GM06990 (cell line): Measurements from ENCODE around the gene RETREG1.
"Not testable (repeated sequence)": the region's sequence is repeated elsewhere in the genome, so short reads cannot be mapped to it uniquely, and the experiment has no call there.

Source experiments
- DNase-seq: peaks from one replicate; pipeline ENCODE4 v3.0.0-alpha.2; 2011; ENCODE audit not compliant: insufficient read length; ENCODE audit errors: extremely low read depth
- H3K27me3 ChIP-seq: replicated peaks from 2 replicates; pipeline ENCODE4 v1.6.0; 2011; ENCODE audit warnings: low read length; ENCODE audit not compliant: control insufficient read depth, insufficient read depth
- H3K36me3 ChIP-seq: 2 replicates; pipeline ENCODE4 v1.5.1; 2011; ENCODE audit warnings: low read length; ENCODE audit not compliant: control insufficient read depth, insufficient read depth
- H3K4me3 ChIP-seq: replicated peaks from 2 replicates; pipeline ENCODE4 v1.5.1; 2011; ENCODE audit warnings: low read depth, mild to moderate bottlenecking, control low read depth, low read length
- CTCF ChIP-seq: IDR thresholded peaks from 2 replicates; pipeline ENCODE4 v1.5.1; 2011; ENCODE audit warnings: low read length, control low read depth, mild to moderate bottlenecking, inconsistent platforms; ENCODE audit not compliant: insufficient read depth, poor library complexity, severe bottlenecking

The RETREG1 gene

DNA sequence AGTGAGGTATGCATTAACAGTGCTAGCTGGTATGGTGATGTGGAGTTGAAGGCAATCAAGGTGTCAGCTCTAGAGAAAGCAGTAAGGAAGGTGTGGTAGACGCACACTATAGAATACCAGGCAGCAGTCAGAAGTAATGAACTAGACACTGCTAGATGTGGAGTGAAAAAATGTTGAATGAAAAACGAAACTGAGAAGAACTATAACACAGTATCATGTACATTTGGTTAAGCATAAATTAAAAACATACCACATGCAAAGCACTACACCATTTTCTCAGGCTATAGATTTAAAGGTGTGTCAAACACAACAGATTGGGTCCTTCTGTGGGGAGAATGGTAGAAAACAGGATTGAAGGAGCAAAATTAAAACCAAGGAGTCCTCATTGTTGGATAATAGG is 166.6 kb downstream of the RETREG1 start:
- peaks cover 20% of the 10 kb centered on the region for H3K36me3 ChIP-seq

GRCh38 chr5:16446993-16447392 is 169.8 kb downstream of the RETREG1 start:
- no peak for DNase-seq
- no peak for TF ChIP-seq CTCF
- no peak overlapping the region for H3K4me3 ChIP-seq
- H3K27me3 ChIP-seq: no peaks in the 10 kb centered on the region
- peaks cover 16% of the 10 kb centered on the region for H3K36me3 ChIP-seq

More for the DNA sequence above, 166.6 kb downstream of the RETREG1 start:
- no peaks in the 10 kb centered on the region for H3K27me3 ChIP-seq
- no peak overlapping the region for H3K4me3 ChIP-seq
- TF ChIP-seq CTCF: no peak
- DNase-seq: no peak

DNA sequence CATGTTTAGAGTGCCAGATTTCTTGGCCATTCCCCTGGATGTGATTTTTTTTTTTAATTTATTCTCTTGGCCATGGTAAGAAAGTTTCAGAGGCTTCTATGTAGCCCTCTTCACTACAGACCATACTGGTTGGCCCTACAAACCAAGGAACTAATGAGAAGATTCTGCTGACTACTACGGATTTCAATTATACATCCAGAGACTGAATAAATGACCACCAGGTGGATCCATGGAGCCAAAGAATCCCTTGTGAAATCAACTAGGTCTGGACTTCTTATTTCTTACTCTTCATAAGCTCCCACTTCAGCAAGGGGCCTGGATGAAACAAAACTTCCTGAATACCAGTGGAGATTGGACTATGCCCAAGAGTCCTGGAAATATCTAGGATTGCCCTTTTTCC is 178.8 kb downstream of the RETREG1 start:
- Histone ChIP-seq H3K27me3 (no peaks in the 10 kb centered on the region), H3K4me3 (no peak overlapping the region), H3K36me3 (no peaks in the 10 kb centered on the region; the same call in 1 of the 2 replicates)
- TF ChIP-seq CTCF: no peak
- DNase-seq: no peak

DNA sequence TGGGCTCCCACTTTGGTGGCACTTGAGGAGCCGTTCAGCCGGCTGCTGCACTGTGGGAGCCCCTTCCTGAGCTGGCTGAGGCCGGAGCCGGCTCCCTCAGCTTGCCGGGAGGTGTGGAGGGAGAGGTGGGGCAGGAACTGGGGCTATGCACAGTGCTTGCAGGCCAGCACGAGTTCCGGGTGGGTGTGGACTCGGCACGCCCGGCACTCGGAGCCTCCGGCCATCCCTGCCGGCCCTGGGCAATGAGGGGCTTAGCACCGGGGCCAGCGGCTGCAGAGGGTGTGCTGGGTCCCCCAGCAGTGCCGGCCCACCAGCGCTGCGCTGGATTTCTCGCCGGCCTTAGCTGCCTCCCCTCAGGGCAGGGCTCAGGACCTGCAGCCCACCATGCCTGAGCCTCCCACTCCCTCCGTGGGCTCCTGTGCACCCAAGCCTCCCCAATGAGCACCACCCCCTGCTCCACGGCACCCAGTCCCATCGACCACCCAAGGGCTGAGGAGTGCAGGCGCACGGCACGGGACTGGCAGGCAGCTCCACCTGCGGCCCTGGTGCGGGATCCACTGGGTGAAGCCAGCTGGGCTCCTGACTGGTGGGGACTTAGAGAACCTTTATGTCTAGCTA is 180.6 kb downstream of the RETREG1 start:
- H3K4me3 ChIP-seq, H3K27me3 ChIP-seq, DNase-seq, H3K36me3 ChIP-seq: not testable (repeated sequence)

- H3K4me3 ChIP-seq: no peak overlapping the region
- no peaks in the 10 kb centered on the region for H3K27me3 ChIP-seq
- DNase-seq: no peak
- TF ChIP-seq CTCF: no peak
- H3K36me3 ChIP-seq: no peaks in the 10 kb centered on the region
These were observed 185.3 kb downstream of the RETREG1 start for GRCh38 chr5:16431490-16431889.

- Histone ChIP-seq H3K4me3 (no peak overlapping the region), H3K36me3 (no peaks in the 10 kb centered on the region), H3K27me3 (no peaks in the 10 kb centered on the region)
- TF ChIP-seq CTCF: no peak
- no peak for DNase-seq
These were observed 186.3 kb downstream of the RETREG1 start for GRCh38 chr5:16430349-16431089.
